GM12891 (cell line): ENCODE data around the gene ST13.

Source experiments
- PAX5 ChIP-seq: IDR thresholded peaks from 2 replicates; pipeline ENCODE4 v1.6.1; 2011; ENCODE audit warnings: low read length, moderate library complexity, mild to moderate bottlenecking; ENCODE audit not compliant: insufficient read depth, severe bottlenecking
- POLR2A ChIP-seq: IDR thresholded peaks from 2 replicates; pipeline ENCODE4 v1.6.1; 2011; ENCODE audit warnings: low read depth, low read length, control low read depth
- POLR2AphosphoS5 ChIP-seq: IDR thresholded peaks from 2 replicates; pipeline ENCODE4 v1.6.1; 2011; ENCODE audit warnings: low read depth, low read length, control low read depth
- POU2F2 ChIP-seq: IDR thresholded peaks from 2 replicates; pipeline ENCODE4 v1.6.1; 2011; ENCODE audit warnings: low read depth, mild to moderate bottlenecking, control low read depth, low read length, moderate library complexity
- SPI1 ChIP-seq: IDR thresholded peaks from 2 replicates; pipeline ENCODE4 v1.6.1; 2011; ENCODE audit warnings: low read depth, low read length, control low read depth
- TAF1 ChIP-seq: IDR thresholded peaks from 2 replicates; pipeline ENCODE4 v1.6.1; 2011; ENCODE audit warnings: low read depth, low read length, control low read depth

DNA sequence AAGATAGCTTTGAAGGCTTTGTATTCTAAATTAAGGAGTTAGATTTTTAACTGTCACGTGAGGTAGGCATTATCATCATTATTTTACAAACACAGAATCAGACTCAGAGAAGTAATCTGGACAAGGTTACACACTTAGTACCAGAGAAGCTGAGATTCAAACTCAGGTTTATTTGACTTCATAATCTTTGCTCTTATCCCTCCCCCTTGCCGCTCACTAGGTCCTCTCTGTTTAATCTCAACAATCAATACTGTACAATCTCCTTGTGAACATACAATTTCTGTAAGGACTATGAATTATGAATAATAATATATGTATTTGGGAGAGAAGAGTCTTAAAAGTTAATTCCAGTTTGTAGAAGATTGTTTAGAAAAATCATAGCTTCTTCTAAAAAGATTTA, 10.7 kb upstream of the ST13 start:
- TF ChIP-seq PAX5 (no peak), POLR2A (no peak), POLR2AphosphoS5 (no peak), TAF1 (no peak), SPI1 (no peak), POU2F2 (no peak)
